ENCODE data around the gene WIPI1.
A peak's percentile ranks its signal among the peaks of the same experiment; 100 is the strongest.
"Not testable (repeated sequence)": the region's sequence is repeated elsewhere in the genome, so short reads cannot be mapped to it uniquely, and the experiment has no call there.

Gene WIPI1

DNA sequence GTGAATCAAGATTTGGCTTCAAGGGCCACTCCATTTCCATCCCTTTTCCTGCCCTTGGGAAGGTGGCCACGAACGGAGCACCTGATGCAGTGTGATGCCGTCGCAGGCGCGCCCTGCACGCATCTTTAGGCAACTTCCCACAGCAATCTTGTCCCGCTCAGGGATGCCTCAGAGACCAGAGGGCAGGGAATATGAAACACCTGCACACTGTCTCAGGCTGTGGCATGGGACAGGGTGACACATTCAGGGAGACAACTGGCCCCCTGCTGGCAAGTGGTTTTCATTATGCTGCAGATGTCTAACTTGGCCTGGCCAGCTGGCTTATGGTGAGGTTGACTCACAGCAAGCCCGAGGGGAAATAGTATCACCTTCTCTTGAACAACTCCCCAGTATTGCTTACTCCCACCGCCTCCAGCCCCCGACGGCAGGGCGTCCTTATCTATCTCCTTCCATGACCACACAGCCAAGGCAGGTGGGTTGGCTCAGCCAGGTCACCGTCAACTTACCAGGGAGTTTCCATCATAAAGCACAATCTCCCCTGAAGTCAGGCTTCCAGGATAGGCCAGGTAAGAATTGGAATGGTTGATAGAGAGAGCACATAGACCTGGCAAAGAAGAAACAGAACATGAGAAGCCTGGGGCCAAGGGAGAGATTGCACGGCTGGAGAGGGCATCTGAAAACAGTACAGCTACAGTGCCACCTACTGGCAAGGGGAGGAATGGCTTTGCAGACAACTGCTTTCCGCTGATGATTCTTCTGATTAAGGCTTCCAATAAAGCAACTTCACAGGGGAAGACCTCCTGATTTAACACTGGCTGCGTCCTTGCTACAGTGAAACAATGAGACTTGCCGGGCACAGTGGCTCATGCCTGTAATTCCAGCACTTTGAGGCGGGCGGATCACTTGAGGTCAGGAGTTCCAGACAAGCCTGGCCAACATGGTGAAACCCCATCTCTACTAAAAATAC, 21.1 kb downstream of the WIPI1 start:
- peak; percentile 64 for DNase-seq

DNA sequence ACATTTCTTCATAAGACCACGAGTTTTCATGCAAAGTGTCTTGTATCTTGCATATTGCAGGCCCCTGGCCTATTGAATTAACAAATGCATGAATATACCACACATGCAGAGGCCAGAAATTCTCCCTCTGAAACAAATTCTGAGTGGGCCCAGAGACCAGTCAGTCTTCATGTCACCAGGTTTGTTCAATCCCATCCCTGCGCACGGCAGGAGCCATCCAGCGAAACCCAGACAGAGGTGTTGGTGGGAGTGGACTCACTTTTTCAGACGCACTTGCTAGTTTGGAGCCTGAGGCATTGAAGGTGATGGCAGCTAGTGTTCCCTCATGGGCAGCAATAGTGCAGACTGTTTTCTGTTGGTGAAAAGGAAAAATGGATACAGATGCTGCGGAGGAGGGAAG, 21.9 kb downstream of the WIPI1 start:
- DNase-seq = no peak

DNA sequence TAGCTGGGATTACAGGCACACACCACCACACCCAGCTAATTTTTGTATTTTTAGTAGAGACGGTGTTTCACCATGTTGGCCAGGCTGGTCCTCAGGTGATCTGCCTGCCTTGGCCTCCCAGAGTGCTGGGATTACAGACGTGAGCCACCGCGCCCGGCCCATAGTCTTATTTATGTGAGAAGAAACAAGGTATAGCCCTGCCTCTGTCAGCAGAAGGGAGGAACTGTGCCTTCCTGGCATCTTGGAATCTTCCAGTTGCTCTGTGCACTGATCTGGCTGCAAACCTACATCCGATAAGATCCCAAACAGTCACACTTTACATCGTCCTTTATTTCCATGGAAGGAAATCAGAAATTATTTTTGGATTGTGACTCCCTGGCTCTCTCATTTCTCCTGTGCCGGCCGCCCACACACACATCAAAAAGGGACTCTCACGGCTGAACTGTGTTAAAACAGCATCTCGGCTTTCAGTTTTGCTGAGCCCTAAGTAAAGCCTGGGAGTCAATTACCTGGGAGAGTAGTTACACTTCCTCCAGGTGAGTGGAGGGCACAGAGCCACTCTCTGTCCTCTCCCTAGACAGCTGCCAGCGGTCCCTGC, 23.3 kb downstream of the WIPI1 start:
- no peak for DNase-seq

DNA sequence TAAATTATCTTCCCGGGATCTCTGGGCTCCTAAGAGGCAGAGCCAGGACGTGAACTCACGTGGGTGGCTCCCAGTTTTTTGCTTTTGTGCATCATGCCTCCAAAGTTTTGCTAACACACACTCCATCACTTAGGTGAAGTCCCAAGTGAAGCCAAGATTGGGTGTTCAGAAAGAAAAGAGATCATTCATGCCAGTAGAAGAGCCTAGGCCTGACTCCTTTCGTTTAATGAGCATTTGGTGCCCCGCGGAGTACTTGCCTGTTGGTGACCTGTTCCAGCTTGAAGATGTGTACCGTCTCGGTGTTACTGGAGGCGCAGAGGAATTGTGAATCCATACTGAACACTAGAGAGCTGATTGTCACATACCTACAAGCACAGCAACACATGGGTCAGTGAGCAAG, 24.1 kb downstream of the WIPI1 start:
- DNase-seq = no peak

DNA sequence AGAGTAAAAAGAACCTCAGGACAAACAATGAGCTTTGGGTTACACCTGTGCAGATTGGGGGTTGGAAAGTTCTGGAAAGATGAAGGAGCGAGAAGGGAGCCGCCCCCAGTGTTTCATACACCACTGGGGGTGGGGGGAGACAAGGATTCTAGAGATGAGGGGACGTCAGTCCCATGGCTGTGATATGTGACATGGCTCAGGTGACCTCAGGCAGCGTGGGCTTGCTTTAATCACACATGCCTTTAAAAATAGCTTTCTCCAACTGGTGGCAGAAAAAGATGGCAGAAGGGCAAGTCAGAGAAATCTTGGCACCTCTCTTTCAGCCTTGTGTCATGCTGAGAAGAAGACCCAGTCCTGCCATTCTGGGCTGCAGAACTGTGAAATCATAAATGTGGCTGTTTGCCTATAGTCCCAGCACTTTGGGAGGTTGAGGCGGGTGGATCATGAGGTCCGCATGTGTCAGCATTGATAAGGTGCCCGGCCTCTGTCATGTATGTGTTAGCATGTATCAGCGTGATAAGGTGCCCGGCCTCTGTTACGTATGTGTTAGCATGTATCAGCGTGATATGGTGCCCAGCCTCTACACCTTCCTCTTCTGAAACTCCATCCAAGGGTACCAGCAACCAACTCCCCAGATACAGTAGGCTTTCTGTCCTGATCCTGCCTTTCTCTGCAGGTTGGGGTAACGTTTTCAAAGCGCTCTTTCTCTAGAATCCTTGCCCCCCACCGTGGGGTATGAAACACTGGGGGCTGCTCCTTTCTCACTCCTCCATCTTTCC, 25.0 kb downstream of the WIPI1 start:
- DNase-seq = no peak

DNA sequence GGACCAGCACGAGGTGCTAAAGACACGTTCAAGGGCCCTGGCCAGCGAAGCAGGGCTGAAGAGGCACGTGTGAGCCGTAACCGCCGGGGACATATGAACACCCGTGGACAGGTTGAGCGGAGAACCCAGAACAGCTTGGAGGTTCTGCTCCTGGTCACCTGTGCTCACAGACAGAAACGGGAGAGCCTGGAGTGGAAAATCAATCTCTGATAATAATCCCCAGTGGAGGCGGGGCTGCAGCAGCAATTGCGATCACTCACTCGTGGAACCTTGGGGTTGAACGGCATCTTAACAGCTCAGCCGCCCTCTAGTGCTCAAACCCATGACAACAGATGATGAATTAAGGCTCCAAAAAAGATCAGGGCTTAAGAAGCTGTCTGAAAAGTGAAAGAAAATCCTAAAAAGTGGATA, 25.6 kb downstream of the WIPI1 start:
- DNase-seq = no peak

DNA sequence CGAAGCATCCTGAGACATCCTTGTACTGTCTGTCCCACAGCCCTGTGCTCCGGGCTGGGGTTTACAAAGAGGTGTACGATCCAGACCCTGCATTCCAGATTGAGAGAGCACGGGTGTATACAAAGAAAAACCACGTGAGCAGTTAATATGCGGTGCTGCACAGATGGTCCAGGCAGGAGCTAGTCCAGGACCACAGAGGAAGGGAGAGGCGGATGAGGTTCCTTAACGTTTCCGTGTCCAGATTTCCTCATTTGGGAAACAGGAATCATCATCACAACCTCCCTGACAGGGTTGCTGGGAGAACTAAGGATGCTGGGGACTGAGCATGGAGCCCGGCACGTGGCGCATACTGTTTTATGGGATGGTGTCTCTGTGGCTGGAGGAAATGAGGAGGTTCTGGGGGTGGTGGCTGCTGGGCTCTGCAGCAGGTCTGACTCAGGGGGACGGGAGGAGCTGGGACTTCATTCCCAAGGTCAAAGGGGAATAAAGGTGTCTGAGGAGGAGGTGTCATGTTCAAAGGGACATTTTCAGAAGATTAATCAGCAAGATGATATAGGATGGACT, 26.2 kb downstream of the WIPI1 start:
- DNase-seq = no peak

DNA sequence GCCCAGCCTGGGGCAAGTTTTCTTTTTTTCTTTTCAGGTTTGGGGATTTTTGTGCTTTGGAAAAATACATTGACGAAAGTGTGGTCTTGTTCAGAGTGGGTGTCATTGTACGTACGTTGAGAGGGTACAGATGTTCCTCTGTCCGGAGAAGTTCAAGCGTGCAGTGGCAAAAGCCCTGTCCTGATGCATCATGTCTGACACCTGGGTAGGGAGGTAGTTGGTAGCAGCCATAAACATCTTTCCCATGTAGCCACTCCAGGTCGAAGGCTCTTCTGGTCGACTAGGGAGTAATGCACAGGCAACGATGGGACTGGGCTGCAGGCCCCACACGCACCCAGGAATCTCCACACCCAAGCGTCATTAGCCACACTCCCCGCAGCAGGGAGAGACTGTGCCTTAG, 27.4 kb downstream of the WIPI1 start:
- no peak for DNase-seq

DNA sequence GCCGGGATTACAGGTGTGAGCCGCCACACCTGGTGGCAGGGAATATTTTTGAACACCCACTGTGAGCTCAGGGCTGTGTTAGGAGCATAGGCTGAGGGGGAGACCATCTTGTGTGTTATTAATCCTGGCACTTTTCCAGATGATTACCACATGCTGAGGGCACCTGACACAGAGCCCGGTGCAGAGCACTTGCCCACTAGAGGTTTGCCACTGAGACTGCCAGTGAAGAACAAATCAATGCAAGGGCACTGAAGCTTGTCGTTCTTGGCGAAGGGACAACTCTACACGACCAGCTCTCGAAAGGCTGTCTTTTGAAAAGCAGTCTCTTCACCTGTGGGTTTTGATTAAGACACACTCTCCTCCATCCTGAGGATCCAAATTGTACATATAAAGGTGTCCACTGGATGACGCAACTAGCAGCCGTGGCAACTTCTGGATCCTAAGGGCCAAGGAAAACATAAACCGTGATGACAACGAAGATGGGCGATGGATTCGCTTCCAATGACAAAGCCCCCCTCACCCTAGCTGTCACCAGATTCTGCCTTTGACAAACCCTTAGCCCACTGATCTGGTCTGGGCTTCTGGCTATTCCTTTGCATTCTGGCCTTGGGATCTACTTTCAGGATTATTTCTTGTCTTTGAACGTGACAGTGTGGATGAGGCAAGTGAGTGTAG, 28.7 kb downstream of the WIPI1 start:
- no peak for DNase-seq

DNA sequence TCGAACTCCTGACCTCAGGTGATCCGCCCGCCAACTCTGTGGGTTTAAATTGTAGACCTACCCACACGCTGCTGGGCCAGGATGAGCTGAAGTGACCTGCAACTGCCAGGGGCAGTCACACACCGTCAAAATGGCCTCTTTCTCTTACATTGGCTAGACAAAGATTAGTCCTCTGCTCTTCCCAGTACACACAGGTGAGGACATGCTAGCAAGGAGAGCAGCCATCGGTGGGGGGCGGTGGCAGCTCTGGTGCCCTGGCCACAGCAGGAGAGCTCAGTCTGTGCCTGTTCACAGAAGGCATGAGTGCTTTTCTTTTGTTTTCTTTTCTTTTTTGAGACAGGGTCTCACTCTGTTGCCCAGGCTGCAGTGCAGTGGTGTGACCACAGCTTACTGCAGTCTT, 29.7 kb downstream of the WIPI1 start:
- no peak for DNase-seq

DNA sequence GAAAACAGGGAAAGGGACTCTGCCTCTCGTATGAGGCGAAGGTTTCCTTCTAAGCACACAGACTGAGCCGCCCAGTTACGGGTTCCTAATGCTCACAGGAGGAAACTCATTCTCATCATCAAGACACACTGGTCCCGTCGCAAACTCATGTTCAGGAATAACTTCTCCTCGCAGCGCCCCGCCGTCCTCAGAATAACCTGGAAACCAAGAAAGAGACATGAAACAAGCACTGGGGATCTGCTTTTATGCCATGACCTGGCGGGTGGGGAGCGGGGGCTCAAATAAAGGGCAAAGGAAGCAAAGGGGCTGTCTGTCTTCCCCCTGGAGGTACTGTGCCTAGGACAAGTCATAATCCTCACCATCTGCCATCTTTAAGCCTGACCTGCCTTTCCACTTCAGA, 31.3 kb downstream of the WIPI1 start:
- DNase-seq = no peak

DNA sequence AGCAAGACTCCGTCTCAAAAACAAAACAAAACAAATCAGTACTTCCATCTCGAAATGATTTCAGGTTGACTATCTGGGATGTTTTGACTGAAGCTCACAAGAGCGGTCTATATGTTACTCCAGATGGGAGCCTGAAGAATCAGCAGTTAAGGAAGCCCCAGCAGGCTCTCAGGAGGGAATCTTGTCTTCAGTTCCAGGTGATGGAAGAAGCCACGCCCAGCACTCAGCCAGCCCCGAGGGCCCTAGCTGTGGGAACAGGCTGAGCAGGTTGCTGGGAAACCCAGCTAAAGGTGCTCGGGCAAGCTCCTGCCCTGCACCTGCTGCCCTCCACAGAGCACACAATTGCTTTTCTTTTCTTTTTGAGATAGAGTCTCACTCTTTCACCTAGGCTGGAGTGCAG, 32.4 kb downstream of the WIPI1 start:
- no peak for DNase-seq

DNA sequence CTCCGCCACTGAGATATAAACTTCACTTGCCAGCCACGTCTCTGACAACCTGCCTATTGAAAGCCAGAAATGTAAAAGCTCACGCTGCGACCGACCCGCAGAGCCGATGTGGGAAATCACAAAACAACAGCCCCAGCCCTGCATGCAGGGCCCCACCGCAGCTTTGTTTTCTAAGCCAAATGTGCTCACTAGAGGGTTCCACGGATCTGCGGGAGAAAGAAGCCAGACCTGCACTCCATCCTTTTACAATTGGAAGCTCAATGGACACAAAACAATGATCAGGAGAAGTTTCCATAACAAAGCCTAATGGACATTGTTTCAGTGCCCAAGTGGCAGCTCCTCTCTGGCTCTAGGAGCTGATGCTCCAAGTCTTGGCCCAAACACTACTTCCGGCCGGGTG, 33.1 kb downstream of the WIPI1 start:
- DNase-seq = no peak

DNA sequence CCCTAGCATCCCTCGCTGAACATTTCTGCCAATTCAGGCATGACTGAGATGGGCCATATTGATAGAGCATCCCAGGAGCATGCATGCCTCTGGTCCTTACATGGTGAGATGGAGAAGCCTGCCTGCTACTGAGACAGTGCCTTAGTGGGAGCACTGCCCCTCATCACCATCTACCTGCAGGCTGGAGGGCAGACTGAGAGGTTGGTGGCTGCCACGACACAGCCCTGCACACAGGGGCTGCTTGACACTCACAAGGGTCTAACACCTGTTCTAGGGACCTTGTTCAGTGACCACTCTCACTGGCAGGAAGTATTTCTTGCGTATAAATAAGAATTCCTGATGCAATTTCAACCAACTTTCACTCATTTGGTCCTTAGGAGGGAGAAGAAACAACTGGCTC, 34.0 kb downstream of the WIPI1 start:
- no peak for DNase-seq

DNA sequence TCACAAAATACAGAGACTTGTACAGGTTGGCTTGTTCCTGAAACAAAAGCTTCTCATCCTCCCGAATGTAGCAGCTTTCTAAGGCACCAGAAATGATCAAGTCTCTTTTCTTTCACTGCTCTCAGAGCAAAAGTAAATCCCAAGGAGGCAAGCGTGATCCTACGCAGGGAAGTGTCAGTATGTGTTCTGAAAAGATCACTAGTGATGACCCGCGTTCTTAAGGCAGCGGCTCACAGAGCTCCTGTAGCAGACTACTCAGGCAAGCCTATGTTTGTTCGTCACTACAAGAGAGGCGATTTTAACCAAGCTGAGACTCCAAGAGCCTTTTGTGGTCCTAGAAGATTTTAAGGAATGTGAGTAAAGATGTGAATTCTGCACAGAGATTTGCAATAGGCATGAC, 34.5 kb downstream of the WIPI1 start:
- no peak for DNase-seq

DNA sequence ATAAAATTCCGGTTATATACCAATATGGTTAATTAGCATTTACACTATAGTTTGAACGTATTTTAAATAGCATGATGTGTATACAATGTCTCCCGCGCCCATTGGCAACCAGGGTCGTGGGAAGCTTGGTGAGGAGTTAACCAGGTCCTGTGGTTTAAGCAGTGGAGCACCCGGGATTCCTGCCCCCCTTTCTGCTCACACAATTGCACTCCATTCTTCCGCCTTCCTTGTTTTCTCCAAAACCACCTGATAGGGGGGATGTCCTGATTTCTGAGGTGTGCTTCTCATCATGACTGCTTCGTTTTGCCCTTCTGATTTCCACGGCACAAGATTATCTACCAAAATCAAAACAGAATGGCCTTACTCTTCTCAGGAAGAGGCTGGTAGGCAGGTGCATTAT, 35.8 kb downstream of the WIPI1 start:
- no peak for DNase-seq

DNA sequence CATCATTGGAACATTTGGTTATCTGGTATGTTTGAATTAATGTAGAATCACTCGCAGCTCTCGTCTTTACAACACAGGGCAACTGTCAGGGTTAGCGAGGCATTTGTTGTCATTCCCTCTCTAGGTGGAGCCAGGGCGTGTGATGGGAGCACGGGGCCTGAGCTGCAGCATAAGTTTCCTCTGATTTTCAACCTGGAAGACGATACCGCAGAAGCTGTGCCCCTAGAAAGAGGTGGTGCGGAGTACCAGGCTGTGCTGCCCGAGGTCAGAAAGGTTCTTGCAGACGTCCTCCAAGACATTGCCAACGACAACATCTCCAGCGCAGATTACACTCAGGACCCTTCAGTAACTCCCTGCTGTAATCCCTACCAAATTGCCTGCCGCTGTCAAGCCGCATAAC, 37.2 kb downstream of the WIPI1 start:
- DNase-seq = no peak

DNA sequence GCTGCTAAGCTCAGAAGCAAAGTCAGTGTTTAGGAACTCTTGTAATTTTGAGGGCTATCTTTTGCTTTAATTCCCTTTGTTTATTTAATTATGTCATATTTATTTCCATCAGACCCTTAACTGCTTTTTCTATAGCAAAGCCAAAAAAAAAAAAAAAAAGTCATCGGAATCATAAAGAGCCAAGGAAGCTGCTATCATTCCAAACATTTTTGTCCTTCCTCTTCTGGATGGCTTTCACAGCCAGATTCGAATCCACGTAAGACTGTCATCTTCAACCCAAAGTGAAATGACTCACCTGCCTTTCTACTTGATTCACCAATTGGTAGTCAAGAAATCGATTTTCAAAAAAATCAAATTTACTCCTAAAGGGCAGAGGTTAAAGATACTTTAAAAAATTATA, 38.4 kb downstream of the WIPI1 start:
- no peak for DNase-seq

DNA sequence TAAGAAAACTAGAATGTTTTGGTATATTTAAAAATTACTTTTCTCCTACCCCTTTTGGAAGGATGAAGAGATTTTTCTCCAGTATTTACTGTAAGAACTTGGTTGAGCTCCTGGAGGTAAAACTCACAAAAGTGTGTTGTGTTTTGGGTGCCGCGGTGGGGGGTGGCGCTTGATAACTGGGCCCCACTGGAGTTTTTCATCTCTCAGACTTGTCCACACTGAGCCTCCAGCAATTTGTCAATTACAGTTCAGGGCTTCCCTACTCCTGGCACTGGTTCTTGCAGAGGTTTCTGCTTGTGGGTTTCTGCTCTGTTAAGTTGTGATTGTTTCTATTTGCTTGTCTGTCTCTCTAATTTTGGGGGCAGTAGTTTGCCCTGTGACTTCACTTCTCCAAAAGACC, 40.0 kb downstream of the WIPI1 start:
- DNase-seq = no peak

DNA sequence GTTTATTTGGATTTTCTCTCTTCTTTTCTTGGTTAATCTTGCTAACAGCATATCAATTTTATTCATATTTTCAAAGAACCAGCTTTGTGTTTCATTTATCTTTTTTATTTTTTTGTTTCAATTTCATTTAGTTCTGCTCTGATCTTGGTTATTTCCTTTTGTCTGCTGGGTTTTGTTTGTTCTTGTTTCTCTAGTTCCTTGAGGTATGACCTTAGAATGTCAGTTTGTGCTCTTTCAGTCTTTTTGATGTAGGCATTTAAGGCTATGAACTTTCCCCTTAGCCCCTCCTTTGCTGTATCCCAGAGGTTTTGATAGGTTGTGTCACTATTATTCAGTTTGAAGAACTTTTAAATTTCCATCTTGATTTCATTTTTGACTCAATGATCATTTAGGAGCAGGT, 42.4 kb downstream of the WIPI1 start:
- not testable (repeated sequence) for DNase-seq

DNA sequence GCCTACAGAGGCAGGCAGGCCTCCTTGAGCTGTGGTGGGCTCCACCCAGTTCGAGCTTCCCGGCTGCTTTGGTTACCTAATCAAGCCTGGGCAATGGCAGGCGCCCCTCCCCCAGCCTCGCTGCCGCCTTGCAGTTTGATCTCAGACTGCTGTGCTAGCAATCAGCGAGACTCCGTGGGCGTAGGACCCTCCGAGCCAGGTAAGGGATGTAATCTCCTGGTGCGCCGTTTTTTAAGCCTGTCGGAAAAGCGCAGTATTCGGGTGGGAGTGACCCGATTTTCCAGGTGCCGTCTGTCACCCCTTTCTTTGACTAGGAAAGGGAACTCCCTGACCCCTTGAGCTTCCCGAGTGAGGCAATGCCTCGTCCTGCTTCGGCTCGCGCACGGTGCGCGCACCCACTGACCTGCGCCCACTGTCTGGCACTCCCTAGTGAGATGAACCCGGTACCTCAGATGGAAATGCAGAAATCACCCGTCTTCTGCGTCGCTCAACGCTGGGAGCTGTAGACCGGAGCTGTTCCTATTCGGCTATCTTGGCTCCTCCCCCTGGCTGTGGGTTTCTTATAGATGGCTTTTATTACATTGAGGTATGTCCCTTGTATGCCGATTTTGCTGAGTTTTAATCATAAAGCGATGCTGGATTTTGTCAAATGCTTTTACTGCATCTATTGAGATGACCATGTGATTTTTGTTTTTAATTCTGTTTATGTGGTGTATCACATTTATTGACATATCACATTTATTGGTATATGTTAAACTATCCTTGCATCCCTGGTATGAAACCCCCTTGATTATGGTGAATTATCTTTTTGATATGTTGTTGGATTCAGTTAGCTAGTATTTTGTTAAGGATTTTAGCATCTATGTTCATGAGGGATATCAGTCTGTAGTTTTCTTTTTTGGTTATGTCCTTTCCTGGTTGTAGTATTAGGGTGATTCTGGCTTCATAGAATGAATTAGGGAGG, 43.4 kb downstream of the WIPI1 start:
- DNase-seq = not testable (repeated sequence)

DNA sequence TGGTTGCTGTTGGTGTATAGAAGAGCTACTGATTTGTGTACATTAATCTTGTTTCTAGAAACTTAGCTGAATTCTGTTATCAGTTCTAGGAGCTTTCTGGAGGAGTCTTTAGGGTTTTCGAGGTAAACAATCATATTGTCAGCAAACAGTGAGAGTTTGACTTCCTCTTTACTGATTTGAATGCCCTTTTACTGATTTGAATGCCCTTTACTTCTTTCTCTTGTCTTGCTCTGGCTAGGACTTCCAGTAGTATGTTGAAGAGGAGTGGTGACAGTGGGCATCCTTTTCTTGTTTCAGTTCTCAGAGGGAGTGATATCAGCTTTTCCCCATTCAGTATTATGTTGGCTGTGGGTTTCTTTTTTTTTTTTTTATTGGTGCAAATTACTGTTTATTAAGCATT, 49.6 kb downstream of the WIPI1 start:
- not testable (repeated sequence) for DNase-seq
